Activated CD8-positive, alpha-beta T cell treated with anti-CD3 and anti-CD28 coated beads, Interleukin-2, amount 10 ng/mL, durations not matched to agents 7 days and 5 days (primary cell): ENCODE measurements around the gene ZNF525. TPM values are rescaled to one million over a fixed set of nuclear protein-coding genes. Genes with fewer than 3 reads are reported as not detected.
"Not testable (repeated sequence)": the region's sequence is repeated elsewhere in the genome, so short reads cannot be mapped to it uniquely, and the experiment has no call there.

Experiments
- ATAC-seq: fragments of 150-1000 bp; cut with Tn5 transposase; one replicate; pipeline ENCODE4 v1.10.0; 2021; ENCODE audit warnings: moderate library complexity
- CTCF ChIA-PET: fragments of 350-600 bp; sonication (Branson Sonifier 250); formaldehyde crosslinking; loops from one replicate; lab custom pipeline; 2021; ENCODE audit warnings: antibody characterized with exemption; lab: Charles Lee
- POLR2A ChIA-PET: fragments of 350-600 bp; sonication (Branson Sonifier 250); formaldehyde crosslinking; loops from one replicate; lab custom pipeline; 2021; ENCODE audit warnings: antibody characterized with exemption; lab: Charles Lee
- DNase-seq: peaks from one replicate; pipeline ENCODE4 v3.0.0-alpha.2; 2020
- H3K27ac Mint-ChIP-seq: one replicate; pipeline ENCODE4 v1.8.0; 2021; ENCODE audit warnings: mild to moderate bottlenecking, mixed read lengths
- H3K27me3 Mint-ChIP-seq: one replicate; pipeline ENCODE4 v1.8.0; 2021; ENCODE audit warnings: low read depth, mixed read lengths
- H3K36me3 Mint-ChIP-seq: one replicate; pipeline ENCODE4 v1.8.0; 2021; ENCODE audit warnings: low read depth, mixed read lengths
- H3K4me1 Mint-ChIP-seq: one replicate; pipeline ENCODE4 v1.8.0; 2021; ENCODE audit warnings: low read depth, mixed read lengths
- H3K4me3 Mint-ChIP-seq: one replicate; pipeline ENCODE4 v1.8.0; 2021; ENCODE audit warnings: mild to moderate bottlenecking, mixed read lengths
- H3K9me3 Mint-ChIP-seq: one replicate; pipeline ENCODE4 v1.8.0; 2022; ENCODE audit warnings: mixed read lengths; ENCODE audit not compliant: insufficient read depth
- total RNA-seq, 2 experiments: library from RNA; stranded (reverse); gene quantifications; one replicate each; pipeline ENCODE4 v1.2.3, GENCODE V29; 2021

The ZNF525 gene
- total RNA-seq, 2 experiments from 2014 or later: 19.0 to 22.3 TPM

DNA sequence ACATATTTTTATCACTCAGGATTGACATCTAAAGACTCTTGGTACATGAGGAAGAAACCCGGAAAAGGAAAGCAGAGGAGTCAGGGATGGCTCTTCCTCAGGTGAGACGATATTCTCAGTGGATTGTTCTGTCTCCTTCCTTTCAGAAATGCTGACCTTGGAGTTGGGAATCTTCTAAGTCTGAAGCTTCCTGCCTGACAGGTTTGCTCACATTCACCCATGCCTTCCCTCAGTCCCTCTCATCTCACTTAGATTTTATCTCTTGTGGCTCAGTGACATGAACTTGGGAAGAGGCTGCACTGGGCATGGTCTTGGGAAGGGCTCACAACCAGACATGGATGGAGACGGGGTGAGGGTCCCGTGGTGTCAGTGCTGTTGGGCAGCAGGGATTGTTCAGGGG, 6.7 kb downstream of the ZNF525 start:
- peaks cover 37% of the 10 kb centered on the region for H3K9me3 Mint-ChIP-seq
- no peak overlapping the region for H3K4me3 Mint-ChIP-seq
- ChIA-PET CTCF (no interaction called here), POLR2A (interaction anchor here (0.6 to 1.5 kb wide), 2 partner anchors 23 to 39 kb away, joined by 3 to 4 read pairs; partner anchors contain the start of genes ZNF765 and ZNF845)
- H3K27me3 Mint-ChIP-seq: no peaks in the 10 kb centered on the region
- ATAC-seq (no peak), DNase-seq (no peak)
- peaks cover 8% of the 10 kb centered on the region for H3K4me1 Mint-ChIP-seq
- peaks cover 81% of the 10 kb centered on the region for H3K36me3 Mint-ChIP-seq
- H3K27ac Mint-ChIP-seq: no peak overlapping the region

DNA sequence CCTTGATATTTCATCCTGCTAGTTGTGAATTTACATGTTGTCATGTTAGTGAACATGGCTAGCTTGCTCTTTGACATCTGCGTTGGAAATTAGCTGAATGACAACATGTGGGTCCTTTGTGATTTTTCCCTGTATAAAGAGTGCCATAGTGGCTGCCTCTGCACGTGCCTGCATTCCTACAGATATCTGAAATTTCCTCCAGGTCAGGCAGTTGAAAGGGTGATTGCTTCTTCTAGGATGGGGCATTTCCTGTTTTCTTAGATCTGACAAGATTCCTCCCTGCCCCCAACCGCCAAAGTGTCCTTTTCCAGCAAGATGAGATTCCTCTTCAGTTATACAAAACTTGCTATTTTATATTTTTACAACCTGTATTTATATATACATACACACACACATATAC, 8.8 kb downstream of the ZNF525 start:
- no peaks in the 10 kb centered on the region for H3K27me3 Mint-ChIP-seq
- H3K36me3 Mint-ChIP-seq: peaks cover 81% of the 10 kb centered on the region
- no peak overlapping the region for H3K27ac Mint-ChIP-seq
- CTCF ChIA-PET: no interaction called here
- H3K4me1 Mint-ChIP-seq: no peaks in the 10 kb centered on the region
- ATAC-seq: no peak
- H3K9me3 Mint-ChIP-seq: peaks cover 37% of the 10 kb centered on the region
- no peak overlapping the region for H3K4me3 Mint-ChIP-seq
- POLR2A ChIA-PET: no interaction called here
- DNase-seq: no peak

DNA sequence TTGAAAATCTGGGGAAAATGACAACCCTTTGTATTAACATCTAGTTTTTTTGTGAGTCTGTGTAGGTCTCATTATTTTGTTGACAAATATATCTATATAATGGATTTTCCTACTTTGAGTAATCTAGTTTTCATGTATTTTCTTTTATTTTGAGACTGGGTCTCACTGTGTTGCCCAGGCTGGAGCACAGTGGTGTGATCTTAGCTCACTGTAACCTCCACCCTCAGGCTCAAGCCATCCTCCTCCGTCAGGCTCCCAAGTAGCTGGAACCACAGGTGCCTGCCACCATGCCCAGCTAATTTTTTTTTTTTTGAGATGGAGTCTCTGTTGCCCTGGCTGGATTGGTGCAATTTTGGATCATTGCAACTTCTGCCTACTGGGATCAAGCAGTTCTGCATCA, 9.2 kb downstream of the ZNF525 start:
- DNase-seq: no peak
- ChIA-PET POLR2A (no interaction called here), CTCF (no interaction called here)
- Mint-ChIP-seq H3K27ac (no peak overlapping the region), H3K4me1 (no peaks in the 10 kb centered on the region), H3K4me3 (no peak overlapping the region), H3K36me3 (peaks cover 84% of the 10 kb centered on the region), H3K9me3 (peaks cover 37% of the 10 kb centered on the region), H3K27me3 (no peaks in the 10 kb centered on the region)
- no peak for ATAC-seq

DNA sequence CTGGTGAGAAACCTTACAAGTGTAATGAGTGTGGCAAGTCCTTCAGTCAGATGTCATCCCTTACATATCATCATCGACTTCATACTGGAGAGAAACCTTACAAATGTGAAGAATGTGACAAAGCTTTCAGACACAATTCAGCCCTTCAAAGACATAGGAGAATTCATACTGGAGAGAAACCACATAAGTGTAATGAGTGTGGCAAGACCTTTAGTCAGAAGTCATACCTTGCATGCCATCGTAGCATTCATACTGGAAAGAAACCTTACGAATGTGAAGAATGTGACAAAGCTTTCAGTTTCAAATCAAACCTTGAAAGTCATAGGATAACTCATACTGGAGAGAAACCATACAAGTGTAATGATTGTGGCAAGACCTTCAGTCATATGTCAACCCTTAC, 15.9 kb downstream of the ZNF525 start:
- H3K9me3 Mint-ChIP-seq: peaks cover 67% of the 10 kb centered on the region
- H3K4me3 Mint-ChIP-seq: no peak overlapping the region
- H3K4me1 Mint-ChIP-seq: no peaks in the 10 kb centered on the region
- H3K36me3 Mint-ChIP-seq: peaks cover 91% of the 10 kb centered on the region
- POLR2A ChIA-PET: no interaction called here
- ATAC-seq (no peak), DNase-seq (no peak)
- H3K27me3 Mint-ChIP-seq: no peaks in the 10 kb centered on the region
- CTCF ChIA-PET: no interaction called here
- H3K27ac Mint-ChIP-seq: no peak overlapping the region

DNA sequence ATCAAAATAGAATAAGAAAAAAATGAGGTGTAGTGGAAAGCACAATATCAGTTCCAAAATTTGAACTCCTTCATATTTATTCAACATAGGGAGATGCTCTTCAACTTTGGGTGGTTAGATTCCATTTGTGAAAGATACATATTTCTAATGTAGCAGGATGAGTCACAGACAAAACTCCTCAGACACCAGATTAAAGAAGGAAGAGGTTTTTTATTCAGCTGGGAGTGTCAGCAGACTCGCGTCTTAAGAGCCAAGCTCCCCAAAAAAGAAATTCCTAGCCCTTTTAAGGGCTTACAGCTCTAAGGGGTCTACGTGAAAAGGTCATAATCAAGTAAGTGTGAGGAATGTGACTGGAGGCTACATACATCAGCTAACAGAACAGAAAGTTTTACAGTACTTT, 22.7 kb downstream of the ZNF525 start:
- peaks cover 48% of the 10 kb centered on the region for H3K9me3 Mint-ChIP-seq
- peaks cover 55% of the 10 kb centered on the region for H3K36me3 Mint-ChIP-seq
- H3K27me3 Mint-ChIP-seq: no peaks in the 10 kb centered on the region
- ChIA-PET POLR2A (no interaction called here), CTCF (no interaction called here)
- no peak for DNase-seq
- no peak overlapping the region for H3K27ac Mint-ChIP-seq
- ATAC-seq: no peak
- H3K4me3 Mint-ChIP-seq: no peak overlapping the region
- no peaks in the 10 kb centered on the region for H3K4me1 Mint-ChIP-seq

DNA sequence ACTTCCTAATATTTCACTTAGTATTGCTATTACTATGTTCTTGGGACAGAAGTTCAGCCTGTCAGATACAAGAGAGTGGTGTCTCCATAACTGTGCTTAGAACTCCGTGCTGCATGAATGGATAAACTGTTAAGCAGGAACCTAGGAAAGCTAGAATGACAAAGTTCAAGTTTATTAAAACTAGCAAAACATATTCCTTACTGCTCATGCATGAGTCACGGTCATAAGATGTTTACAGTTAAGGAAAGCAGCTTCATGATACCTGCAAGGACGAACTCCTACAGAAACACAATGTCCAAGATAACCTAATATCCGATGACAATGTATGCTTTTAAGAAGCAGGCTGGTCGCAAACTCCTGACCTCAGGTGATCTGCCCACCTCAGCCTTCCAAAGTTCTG, 23.4 kb downstream of the ZNF525 start:
- H3K9me3 Mint-ChIP-seq: peaks cover 50% of the 10 kb centered on the region
- ATAC-seq: no peak
- H3K27me3 Mint-ChIP-seq: no peaks in the 10 kb centered on the region
- ChIA-PET CTCF (interaction anchor here (0.8 to 1.1 kb wide), 2 partner anchors 9 to 35 kb away, joined by 3 read pairs; no protein-coding TSS in a partner anchor), POLR2A (no interaction called here)
- no peaks in the 10 kb centered on the region for H3K4me1 Mint-ChIP-seq
- no peak overlapping the region for H3K4me3 Mint-ChIP-seq
- no peak for DNase-seq
- H3K27ac Mint-ChIP-seq: no peak overlapping the region
- peaks cover 50% of the 10 kb centered on the region for H3K36me3 Mint-ChIP-seq

DNA sequence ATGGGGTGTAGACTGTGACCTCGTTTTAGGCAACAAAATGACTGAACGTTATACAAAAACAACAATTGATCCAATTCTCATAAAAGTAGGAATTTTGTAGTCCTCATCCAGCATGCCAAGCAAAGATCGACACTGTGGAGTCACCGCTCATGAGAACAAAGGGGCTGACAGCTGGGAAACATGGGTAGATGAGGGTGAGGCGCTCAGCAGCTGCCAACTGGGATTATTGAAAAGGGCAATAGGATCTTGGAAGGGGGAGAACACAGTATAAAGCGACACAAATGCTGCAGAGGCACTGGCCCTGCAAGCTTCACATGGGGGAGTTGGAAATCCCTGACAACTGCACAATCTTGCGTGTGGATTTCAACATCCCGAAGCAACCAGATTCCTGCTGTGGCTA, 24.1 kb downstream of the ZNF525 start:
- peaks cover 46% of the 10 kb centered on the region for H3K9me3 Mint-ChIP-seq

DNA sequence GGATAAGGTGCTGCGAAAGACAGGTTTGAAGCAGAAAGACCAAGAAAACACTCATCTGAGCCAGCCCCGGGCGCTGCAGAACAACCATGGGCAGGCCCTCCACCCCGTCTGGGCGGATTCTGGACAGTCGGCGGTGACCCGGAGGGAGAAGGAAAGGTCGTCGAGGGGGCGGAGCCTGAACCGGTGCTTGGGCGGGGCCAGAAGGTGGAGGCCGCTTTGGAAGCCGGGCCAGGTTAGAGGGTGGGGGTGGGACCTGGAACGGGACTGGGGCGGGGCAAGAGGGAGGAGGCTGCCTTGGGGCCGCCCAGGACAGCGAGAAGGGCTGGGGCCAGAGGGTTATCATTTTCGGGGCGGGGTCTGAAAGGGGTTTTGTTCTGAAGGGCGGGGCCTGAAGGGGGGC, 24.5 kb downstream of the ZNF525 start:
- H3K4me3 Mint-ChIP-seq: no peak overlapping the region
- H3K27ac Mint-ChIP-seq: no peak overlapping the region
- H3K36me3 Mint-ChIP-seq: peaks cover 43% of the 10 kb centered on the region
- H3K9me3 Mint-ChIP-seq: peaks cover 42% of the 10 kb centered on the region
- no peak for ATAC-seq
- no peaks in the 10 kb centered on the region for H3K27me3 Mint-ChIP-seq
- no peak for DNase-seq
- ChIA-PET POLR2A (no interaction called here), CTCF (no interaction called here)
- peaks cover 5% of the 10 kb centered on the region for H3K4me1 Mint-ChIP-seq

More for the DNA sequence above, 24.1 kb downstream of the ZNF525 start:
- no peak overlapping the region for H3K4me3 Mint-ChIP-seq
- DNase-seq: no peak
- ChIA-PET CTCF (interaction anchor here (0.8 to 1.1 kb wide), 2 partner anchors 10 to 35 kb away, joined by 3 read pairs; no protein-coding TSS in a partner anchor), POLR2A (no interaction called here)
- no peak for ATAC-seq
- peaks cover 47% of the 10 kb centered on the region for H3K36me3 Mint-ChIP-seq
- no peak overlapping the region for H3K27ac Mint-ChIP-seq
- peaks cover 1% of the 10 kb centered on the region for H3K4me1 Mint-ChIP-seq
- H3K27me3 Mint-ChIP-seq: no peaks in the 10 kb centered on the region

DNA sequence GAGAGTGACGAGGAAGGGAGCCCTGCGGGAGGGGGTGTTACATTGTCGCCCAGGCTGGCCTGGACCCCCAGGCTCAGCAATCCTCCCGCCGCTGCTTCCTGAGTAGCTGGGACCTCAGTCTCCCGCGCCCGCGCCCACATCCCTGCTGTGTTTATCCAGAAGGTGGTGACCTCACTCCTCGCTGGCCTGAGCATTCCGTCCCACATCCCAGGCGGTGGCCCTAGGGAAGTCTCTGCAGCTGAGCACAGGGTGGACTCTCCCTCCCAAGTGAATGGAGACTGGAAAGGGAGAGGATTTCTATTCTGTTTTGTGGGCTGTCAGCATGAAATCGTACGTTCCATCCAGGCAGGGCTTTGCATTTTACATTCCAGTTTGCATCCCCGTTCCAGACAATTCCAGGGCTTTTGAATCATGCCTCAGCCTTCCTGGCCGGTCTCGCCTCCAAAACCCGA, 29.0 kb downstream of the ZNF525 start:
- CTCF ChIA-PET: no interaction called here
- peak overlapping the region; percentile 91 for H3K27ac Mint-ChIP-seq

DNA sequence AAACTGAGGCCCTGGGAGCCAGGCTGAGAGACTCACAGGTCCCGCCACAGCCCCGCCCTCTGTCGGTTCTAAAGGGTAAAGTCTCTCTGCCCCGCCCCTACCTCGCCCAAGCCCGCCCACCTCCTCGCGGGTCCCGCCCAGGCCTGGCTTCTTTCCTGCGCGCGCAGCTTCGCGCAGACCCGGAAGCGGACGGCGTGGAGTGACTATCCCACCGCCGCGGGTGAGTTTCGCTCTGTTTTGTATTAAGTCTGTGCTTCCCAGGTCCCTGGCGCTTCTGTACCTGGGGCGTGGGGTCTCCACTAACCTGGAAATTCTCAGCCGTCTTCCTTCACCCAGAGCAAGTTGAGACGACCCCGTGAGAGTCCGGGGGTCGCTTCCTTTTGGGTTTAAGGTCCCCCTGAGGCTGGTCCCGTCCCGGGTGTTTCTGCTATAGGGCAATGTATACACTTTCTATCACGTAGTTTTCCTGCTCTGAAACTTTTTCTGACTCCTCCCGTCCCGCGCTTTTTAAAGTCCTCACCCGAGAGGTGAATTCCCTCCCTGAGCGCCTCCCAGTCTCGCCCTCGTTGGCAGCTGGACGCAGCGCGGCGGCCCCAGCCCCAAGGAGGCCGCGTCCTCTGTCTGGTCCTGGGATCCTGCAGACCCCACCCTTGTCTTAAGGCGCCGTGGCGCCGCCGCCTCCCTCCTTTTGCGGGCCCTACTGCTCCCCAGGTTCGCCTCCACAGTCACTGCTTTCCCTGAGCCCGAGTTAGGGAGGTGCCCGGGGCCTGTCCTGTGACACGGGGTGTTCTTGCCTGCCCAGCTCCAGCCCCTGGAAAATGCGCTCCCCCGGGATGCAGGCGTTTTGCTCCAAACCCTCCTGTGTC, 29.7 kb downstream of the ZNF525 start, which contains the start of gene ZNF765:
Gene ZNF765, plus strand, starts transcription at position 176 of the 866 bp plus-strand sequence. CDS start 2,867 bp downstream, outside the sequence.
- peaks cover 49% of the 10 kb centered on the region for H3K36me3 Mint-ChIP-seq
- ChIA-PET CTCF (no interaction called here), POLR2A (interaction anchor here (0.6 to 1.3 kb wide), 7 partner anchors 23 to 934 kb away, joined by 3 to 5 read pairs (median 3); partner anchors contain the start of gene ZNF761)

More for the DNA sequence above, 29.0 kb downstream of the ZNF525 start:
- ATAC-seq: no peak
- Mint-ChIP-seq H3K36me3 (peaks cover 47% of the 10 kb centered on the region), H3K9me3 (peaks cover 16% of the 10 kb centered on the region), H3K27me3 (no peaks in the 10 kb centered on the region), H3K4me1 (peaks cover 20% of the 10 kb centered on the region), H3K4me3 (peak overlapping the region; percentile 96)
- DNase-seq: peak; percentile 19
- POLR2A ChIA-PET: interaction anchor here (0.6 to 1.3 kb wide), 7 partner anchors 22 to 934 kb away, joined by 3 to 5 read pairs (median 3); partner anchors contain the start of gene ZNF761

DNA sequence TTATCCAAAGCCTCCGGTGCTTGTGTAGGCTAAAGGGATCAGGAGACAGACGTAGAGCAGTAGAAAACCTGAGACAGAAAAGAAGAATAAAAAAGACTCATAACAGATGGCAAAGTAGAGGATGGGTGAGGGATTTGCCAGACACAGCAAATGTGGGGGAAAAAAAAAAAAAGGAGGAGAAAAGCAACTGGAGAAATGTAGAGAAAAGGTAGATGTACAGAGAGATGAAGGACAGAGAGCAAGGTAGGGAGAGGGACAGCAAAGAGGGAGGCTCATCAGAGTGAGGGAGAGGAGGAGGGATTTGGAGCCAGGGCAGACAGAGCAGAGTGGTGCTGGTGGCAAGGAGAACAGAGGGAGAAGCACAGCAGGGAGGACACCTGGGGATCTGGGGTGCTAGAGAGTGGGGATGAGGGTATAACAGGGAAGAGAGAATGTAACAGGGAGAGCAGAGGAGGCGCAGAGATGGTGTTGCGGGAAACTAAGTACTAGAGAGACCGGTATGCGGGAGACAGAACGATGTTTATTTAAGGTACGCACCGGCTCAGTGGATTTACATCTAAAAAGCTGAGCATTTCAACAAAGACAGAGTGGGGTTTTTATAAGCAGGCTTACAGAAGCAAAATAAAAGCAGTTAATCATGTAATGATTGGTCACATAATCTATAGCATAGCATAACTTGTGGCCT, 30.5 kb downstream of the ZNF525 start:
- not testable (repeated sequence) for ATAC-seq
- peaks cover 20% of the 10 kb centered on the region for H3K4me1 Mint-ChIP-seq

More for the DNA sequence above, 29.7 kb downstream of the ZNF525 start, which contains the start of gene ZNF765:
- no peaks in the 10 kb centered on the region for H3K27me3 Mint-ChIP-seq
- ATAC-seq (peak; percentile 99), DNase-seq (peak; percentile 97)
- peak within 1 kb of the TSS; percentile 91 for H3K27ac Mint-ChIP-seq
- H3K9me3 Mint-ChIP-seq: peaks cover 16% of the 10 kb centered on the region
- peaks cover 20% of the 10 kb centered on the region for H3K4me1 Mint-ChIP-seq
- peak within 1 kb of the TSS; percentile 96 for H3K4me3 Mint-ChIP-seq

More for the DNA sequence above, 30.5 kb downstream of the ZNF525 start:
- CTCF ChIA-PET, DNase-seq, H3K27me3 Mint-ChIP-seq: not testable (repeated sequence)
- POLR2A ChIA-PET: interaction anchor here (1.3 kb wide), 2 partner anchors 35 to 159 kb away, joined by 3 to 5 read pairs; partner anchors contain the start of gene ZNF761
- peaks cover 48% of the 10 kb centered on the region for H3K36me3 Mint-ChIP-seq
- H3K27ac Mint-ChIP-seq: peak overlapping the region; percentile 91
- peaks cover 17% of the 10 kb centered on the region for H3K9me3 Mint-ChIP-seq
- peak overlapping the region; percentile 96 for H3K4me3 Mint-ChIP-seq
